GM12878 (cell line): ENCODE measurements around the gene AOAH. TPM values are rescaled to one million over a fixed set of nuclear protein-coding genes. Genes with fewer than 3 reads are reported as not detected.

Experiments used
- ATAC-seq: fragments of 200-7000 bp; cut with Tn5 transposase; 3 replicates; pipeline ENCODE4 v1.9.1; 2020; ENCODE audit warnings: mild to moderate bottlenecking, moderate library complexity
- BruUV-seq: library from RNA; stranded (reverse); fragments of 400-500 nt; replicated peaks from 2 replicates; lab custom pipeline; 2021; lab: Mats Ljungman, UMichigan
- CTCF ChIA-PET: fragments of 300-600 bp; sonication (Branson Sonifier 250); formaldehyde crosslinking; extraction: SDS; loops from one replicate; lab custom pipeline; 2021; ENCODE audit warnings: inconsistent platforms; lab: Yijun Ruan, JAX
- POLR2A ChIA-PET: fragments of 350-600 bp; formaldehyde crosslinking; extraction: SDS; loops from one replicate; lab custom pipeline; 2021; ENCODE audit warnings: inconsistent platforms; lab: Charles Lee
- RAD21 ChIA-PET: fragments of 300-600 bp; sonication (Branson Sonifier 250); formaldehyde crosslinking; loops from one replicate; lab custom pipeline; 2023; ENCODE audit warnings: antibody characterized with exemption; ENCODE audit not compliant: unreplicated experiment; lab: Charles Lee
- SMC1A ChIA-PET: fragments of 300-600 bp; sonication (Branson Sonifier 250); formaldehyde crosslinking; loops from one replicate; lab custom pipeline; 2023; ENCODE audit not compliant: unreplicated experiment, uncharacterized antibody; lab: Charles Lee
- DNase-seq: peaks from one replicate; pipeline ENCODE4 v3.0.0-alpha.2; 2011; ENCODE audit warnings: low read depth, low spot score
- FAIRE-seq: peaks from 3 replicates; lab custom pipeline; 2011; peaks lifted over from hg19 to GRCh38; lab: Jason Lieb, UNC
- H2AFZ ChIP-seq: 2 replicates; pipeline ENCODE4 v1.6.0; 2011; ENCODE audit warnings: low read depth, low read length, control low read depth; ENCODE audit not compliant: control insufficient read depth
- H3K27ac ChIP-seq: 2 replicates; pipeline ENCODE4 v1.5.1; 2011; ENCODE audit warnings: control low read depth; ENCODE audit not compliant: control insufficient read depth, insufficient read depth
- H3K27me3 ChIP-seq, 2 experiments: replicated peaks in 1 of 2; 2 replicates each; pipeline versions ENCODE4 v1.6.0 to v1.6.1; 2011; ENCODE audit warnings: low read length in 1 of 2; ENCODE audit not compliant: control insufficient read depth in 2 of 2, insufficient read depth in 2 of 2
- H3K36me3 ChIP-seq, 2 experiments: 2 replicates each; pipeline ENCODE4 v1.5.1; 2011; ENCODE audit warnings: low read length in 1 of 2; ENCODE audit not compliant: control insufficient read depth in 2 of 2, insufficient read depth in 2 of 2
- H3K4me1 ChIP-seq: 2 replicates; pipeline ENCODE4 v1.6.1; 2011; ENCODE audit warnings: mild to moderate bottlenecking, low read length, moderate library complexity, mixed read lengths; ENCODE audit not compliant: control insufficient read depth, insufficient read depth
- H3K4me2 ChIP-seq: 2 replicates; pipeline ENCODE4 v1.6.0; 2011; ENCODE audit warnings: control low read depth; ENCODE audit not compliant: control insufficient read depth, insufficient read depth
- H3K4me3 ChIP-seq: fragments of 200-600 bp; sonication (generic); 2 replicates; pipeline ENCODE4 v1.5.1; 2016
- H3K79me2 ChIP-seq: 2 replicates; pipeline ENCODE4 v1.6.0; 2011; ENCODE audit warnings: low read length; ENCODE audit not compliant: control insufficient read depth, insufficient read depth
- H3K9ac ChIP-seq: 2 replicates; pipeline ENCODE4 v1.8.0; 2011; ENCODE audit warnings: low read length, control low read depth, mixed read lengths; ENCODE audit not compliant: control insufficient read depth, insufficient read depth
- H3K9me3 ChIP-seq: replicated peaks from 3 replicates; pipeline ENCODE4 v1.5.1; 2011; ENCODE audit warnings: mild to moderate bottlenecking, low read length; ENCODE audit not compliant: control insufficient read depth, insufficient read depth
- H4K20me1 ChIP-seq: 2 replicates; pipeline ENCODE4 v1.6.0; 2011; ENCODE audit not compliant: control insufficient read depth, insufficient read depth
- BRCA1 ChIP-seq: IDR thresholded peaks from 2 replicates; pipeline ENCODE4 v1.6.1; 2011; ENCODE audit warnings: low read depth, low read length, improper control_type of control experiment
- CBX5 ChIP-seq: sonication (generic); IDR thresholded peaks from 2 replicates; pipeline ENCODE4 v1.6.1; 2016; ENCODE audit warnings: low read depth, moderate library complexity, mild to moderate bottlenecking, inconsistent platforms
- DPF2 ChIP-seq: fragments of 450-650 bp; IDR thresholded peaks from 2 replicates; pipeline ENCODE4 v1.6.1; 2017; ENCODE audit warnings: mild to moderate bottlenecking
- EGR1 ChIP-seq, 2 experiments: IDR thresholded peaks; 1 replicate in 1 of 2; 2 replicates in 1 of 2; pipeline ENCODE4 v1.6.1; 2011 to 2012; ENCODE audit warnings: low read depth in 2 of 2, low read length in 2 of 2, borderline replicate concordance in 1 of 2, mild to moderate bottlenecking in 1 of 2, moderate library complexity in 1 of 2
- EZH2 ChIP-seq: IDR thresholded peaks from 2 replicates; pipeline ENCODE4 v1.6.1; 2012; ENCODE audit warnings: low read depth, mild to moderate bottlenecking, control low read depth, inconsistent platforms, low read length, borderline replicate concordance; ENCODE audit not compliant: control insufficient read depth
- FOS ChIP-seq: IDR thresholded peaks from 3 replicates; pipeline ENCODE4 v1.6.1; 2011; ENCODE audit warnings: borderline replicate concordance; ENCODE audit not compliant: insufficient read length; ENCODE audit errors: extremely low read depth
- JUNB ChIP-seq: IDR thresholded peaks from 2 replicates; pipeline ENCODE4 v1.6.1; 2016; ENCODE audit warnings: antibody characterized with exemption, mild to moderate bottlenecking
- NBN ChIP-seq: fragments of 450-650 bp; IDR thresholded peaks from 2 replicates; pipeline ENCODE4 v1.6.1; 2016
- POLR2A ChIP-seq: IDR thresholded peaks from 2 replicates; pipeline ENCODE4 v1.6.1; 2011; ENCODE audit warnings: low read depth, mild to moderate bottlenecking, low read length
- POLR2AphosphoS5 ChIP-seq: IDR thresholded peaks from 2 replicates; pipeline ENCODE4 v1.6.1; 2011; ENCODE audit warnings: mild to moderate bottlenecking, low read length, inconsistent platforms
- RAD21 ChIP-seq: IDR thresholded peaks from 2 replicates; pipeline ENCODE4 v1.6.1; 2011; ENCODE audit warnings: mild to moderate bottlenecking, low read depth, low read length, moderate library complexity; ENCODE audit not compliant: insufficient read depth
- SMAD1 ChIP-seq: fragments of 450-650 bp; IDR thresholded peaks from 2 replicates; pipeline ENCODE4 v1.6.1; 2018; ENCODE audit warnings: mild to moderate bottlenecking, low read depth; ENCODE audit not compliant: partially characterized antibody
- SMC3 ChIP-seq: IDR thresholded peaks from 2 replicates; pipeline ENCODE4 v1.6.1; 2011; ENCODE audit warnings: low read length, improper control_type of control experiment, borderline replicate concordance
- TARDBP ChIP-seq: IDR thresholded peaks from 2 replicates; pipeline ENCODE4 v1.6.1; 2016; ENCODE audit warnings: borderline replicate concordance
- WGBS: methylation state at CpG from one replicate; pipeline ENCODE4 v1.1.6; 2016; ENCODE audit warnings: low lambda C conversion rate; ENCODE audit not compliant: insufficient replicate concordance, insufficient coverage; ENCODE audit errors: missing lambda C conversion rate; 5-methylcytosine and 5-hydroxymethylcytosine counted together
- in situ Hi-C: fragments of 300-500 bp; cut with MboI; formaldehyde crosslinking; loops from 9 replicates; pipeline ENCODE4 v1.14.3; 2018; ENCODE audit warnings: mixed read lengths
- intact Hi-C: fragments of 100-400 bp; cut with micrococcal nuclease; formaldehyde crosslinking; loops from one replicate; pipeline ENCODE4 v1.14.2; 2022; ENCODE audit not compliant: unreplicated experiment
- polyA plus RNA-seq, 11 experiments: library from polyadenylated mRNA; depleted of rRNA in 4 of 11; unstranded in 6 of 11; stranded (reverse) in 5 of 11; fragments of >200 nt; fragmentation: Nextera tagmentation in 4 of 11; fragmentation: Illumina TruSeq in 1 of 11; extraction: Ambion mirVana in 4 of 11; extraction: Trizol in 1 of 11; gene quantifications; 1 replicate in 1 of 11; 2 replicates in 10 of 11; pipeline versions ENCODE4 v1.2.1 to v1.2.3, GENCODE V29; 2011 to 2016; ENCODE audit warnings: inconsistent platforms in 2 of 11, missing spikeins in 2 of 11, low read depth in 1 of 11
- total RNA-seq, 4 experiments: library from RNA; depleted of rRNA in 3 of 4; stranded (reverse); fragments of >200 nt in 3 of 4; fragmentation: Illumina TruSeq in 1 of 4; extraction: Trizol in 1 of 4; gene quantifications; 2 replicates each; pipeline versions ENCODE4 v1.2.1 to v1.2.3, GENCODE V29; 2013 to 2021
- TF ChIP-seq, protein P1 (sequence below): fragments of 450-650 bp; IDR thresholded peaks from 2 replicates; pipeline ENCODE4 v1.6.1; 2017; ENCODE audit warnings: mild to moderate bottlenecking, moderate library complexity

Gene AOAH
- total and polyA plus RNA-seq, 10 of the 15 experiments (the other 5 are each of a cell fraction or from before 2014, with no cell fraction given) = 0.32 to 2.8 (median 1.4) TPM

DNA sequence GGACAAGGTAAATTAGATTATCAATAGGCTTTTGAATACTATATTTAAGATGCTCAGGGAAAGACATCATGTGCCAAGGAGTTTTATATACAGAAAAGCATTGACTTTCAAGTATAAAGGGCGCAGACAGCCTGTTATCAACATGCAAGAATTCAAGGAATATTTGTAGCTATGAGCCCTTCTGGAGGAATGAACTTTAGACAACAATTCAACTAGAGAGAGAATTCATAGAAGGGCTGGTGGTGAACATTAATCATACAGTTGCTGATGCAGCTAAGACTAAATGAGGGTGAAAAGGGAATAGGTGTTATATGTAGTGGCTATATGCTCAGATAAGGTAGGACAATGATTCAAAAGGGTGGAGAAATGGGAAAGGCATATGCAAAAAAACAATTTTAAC is 41.2 kb downstream of the AOAH start:
- intact Hi-C loops = no loop called here
- FAIRE-seq (no peak), ATAC-seq (no peak), DNase-seq (no peak)
- H4K20me1 ChIP-seq = no peaks in the 10 kb centered on the region
- H3K4me2 ChIP-seq = no peak overlapping the region
- ChIA-PET POLR2A (no interaction called here), SMC1A (interaction anchor here (0.9 to 3.4 kb wide), 8 partner anchors 9 to 516 kb away, joined by 3 to 11 read pairs (median 6); no protein-coding TSS in a partner anchor), RAD21 (interaction anchor here (2.0 kb wide), 1 partner anchor 499 kb away, joined by 10 read pairs; no protein-coding TSS in a partner anchor), CTCF (interaction anchor here (1.2 to 2.6 kb wide), 3 partner anchors 13 to 499 kb away, joined by 3 to 12 read pairs (median 11); no protein-coding TSS in a partner anchor)
- no peaks in the 10 kb centered on the region for H3K79me2 ChIP-seq
- no peak overlapping the region for H3K9ac ChIP-seq
- no peaks in the 10 kb centered on the region for H3K4me1 ChIP-seq
- H3K4me3 ChIP-seq = no peak overlapping the region
- no peak overlapping the region for H2AFZ ChIP-seq
- 65% methylated on average over 1 of the region's 1 CpG for WGBS
- H3K27me3 ChIP-seq = no peaks in the 10 kb centered on the region; a peak in 2 of 4 replicates
- TF ChIP-seq, protein P1, sequence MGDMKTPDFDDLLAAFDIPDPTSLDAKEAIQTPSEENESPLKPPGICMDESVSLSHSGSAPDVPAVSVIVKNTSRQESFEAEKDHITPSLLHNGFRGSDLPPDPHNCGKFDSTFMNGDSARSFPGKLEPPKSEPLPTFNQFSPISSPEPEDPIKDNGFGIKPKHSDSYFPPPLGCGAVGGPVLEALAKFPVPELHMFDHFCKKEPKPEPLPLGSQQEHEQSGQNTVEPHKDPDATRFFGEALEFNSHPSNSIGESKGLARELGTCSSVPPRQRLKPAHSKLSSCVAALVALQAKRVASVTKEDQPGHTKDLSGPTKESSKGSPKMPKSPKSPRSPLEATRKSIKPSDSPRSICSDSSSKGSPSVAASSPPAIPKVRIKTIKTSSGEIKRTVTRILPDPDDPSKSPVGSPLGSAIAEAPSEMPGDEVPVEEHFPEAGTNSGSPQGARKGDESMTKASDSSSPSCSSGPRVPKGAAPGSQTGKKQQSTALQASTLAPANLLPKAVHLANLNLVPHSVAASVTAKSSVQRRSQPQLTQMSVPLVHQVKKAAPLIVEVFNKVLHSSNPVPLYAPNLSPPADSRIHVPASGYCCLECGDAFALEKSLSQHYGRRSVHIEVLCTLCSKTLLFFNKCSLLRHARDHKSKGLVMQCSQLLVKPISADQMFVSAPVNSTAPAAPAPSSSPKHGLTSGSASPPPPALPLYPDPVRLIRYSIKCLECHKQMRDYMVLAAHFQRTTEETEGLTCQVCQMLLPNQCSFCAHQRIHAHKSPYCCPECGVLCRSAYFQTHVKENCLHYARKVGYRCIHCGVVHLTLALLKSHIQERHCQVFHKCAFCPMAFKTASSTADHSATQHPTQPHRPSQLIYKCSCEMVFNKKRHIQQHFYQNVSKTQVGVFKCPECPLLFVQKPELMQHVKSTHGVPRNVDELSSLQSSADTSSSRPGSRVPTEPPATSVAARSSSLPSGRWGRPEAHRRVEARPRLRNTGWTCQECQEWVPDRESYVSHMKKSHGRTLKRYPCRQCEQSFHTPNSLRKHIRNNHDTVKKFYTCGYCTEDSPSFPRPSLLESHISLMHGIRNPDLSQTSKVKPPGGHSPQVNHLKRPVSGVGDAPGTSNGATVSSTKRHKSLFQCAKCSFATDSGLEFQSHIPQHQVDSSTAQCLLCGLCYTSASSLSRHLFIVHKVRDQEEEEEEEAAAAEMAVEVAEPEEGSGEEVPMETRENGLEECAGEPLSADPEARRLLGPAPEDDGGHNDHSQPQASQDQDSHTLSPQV = no peak
- TF ChIP-seq CBX5 (no peak), FOS (no peak), SMC3 (no peak), TARDBP (no peak), BRCA1 (no peak), EZH2 (no peak), NBN (no peak), DPF2 (no peak), POLR2AphosphoS5 (no peak), RAD21 (no peak), JUNB (no peak), SMAD1 (no peak), POLR2A (no peak), EGR1 (IDR thresholded peaks at IDR 0.05; ENCODE audit: borderline replicate concordance in 1 of 2, low read depth in 2 of 2, low read length in 2 of 2) (no peak)
- no peak overlapping the region for H3K27ac ChIP-seq
- in situ Hi-C loops = no loop called here
- H3K36me3 ChIP-seq = no peaks in the 10 kb centered on the region
- BruUV-seq = no TSS peak
- no peaks in the 10 kb centered on the region for H3K9me3 ChIP-seq
